HG03108 (cell line): ENCODE measurements around the gene TSPY8.
"Not testable (repeated sequence)": the region's sequence is repeated elsewhere in the genome, so short reads cannot be mapped to it uniquely, and the experiment has no call there.

Source experiments
- ATAC-seq: cut with Tn5 transposase; IDR thresholded peaks from one replicate; pipeline ENCODE4 v1.9.1; 2021; ENCODE audit warnings: moderate library complexity; ENCODE audit not compliant: unreplicated experiment

TSPY8 gene, protein sequence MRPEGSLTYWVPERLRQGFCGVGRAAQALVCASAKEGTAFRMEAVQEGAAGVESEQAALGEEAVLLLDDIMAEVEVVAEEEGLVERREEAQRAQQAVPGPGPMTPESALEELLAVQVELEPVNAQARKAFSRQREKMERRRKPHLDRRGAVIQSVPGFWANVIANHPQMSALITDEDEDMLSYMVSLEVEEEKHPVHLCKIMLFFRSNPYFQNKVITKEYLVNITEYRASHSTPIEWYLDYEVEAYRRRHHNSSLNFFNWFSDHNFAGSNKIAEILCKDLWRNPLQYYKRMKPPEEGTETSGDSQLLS

GRCh38 chrY:9357497-9357896, at the start of gene TSPY8:
TSPY8 (plus strand) TSS chrY:9357797; CDS start chrY:9357843, 46 bp downstream.
- ATAC-seq: not testable (repeated sequence)

DNA sequence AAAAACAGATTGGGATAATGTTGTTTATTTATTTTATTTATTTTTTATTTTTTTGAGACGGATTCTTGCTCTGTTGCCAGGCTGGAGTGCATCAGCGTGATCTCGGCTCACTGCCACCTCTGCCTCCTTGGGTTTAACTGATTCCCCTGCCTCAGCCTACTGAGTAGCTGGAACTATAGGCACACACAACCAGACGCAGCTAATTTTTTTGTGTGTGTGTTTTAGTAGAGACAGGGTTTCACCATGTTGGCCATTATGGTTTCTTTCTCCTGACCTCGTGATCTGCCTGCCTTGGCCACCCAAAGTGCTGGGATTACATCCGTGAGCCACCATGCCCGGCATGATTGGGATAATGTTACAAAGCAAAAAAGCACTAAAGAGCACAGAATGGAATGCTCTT, 36.6 kb upstream of the TSPY8 start:
- ATAC-seq: no peak

DNA sequence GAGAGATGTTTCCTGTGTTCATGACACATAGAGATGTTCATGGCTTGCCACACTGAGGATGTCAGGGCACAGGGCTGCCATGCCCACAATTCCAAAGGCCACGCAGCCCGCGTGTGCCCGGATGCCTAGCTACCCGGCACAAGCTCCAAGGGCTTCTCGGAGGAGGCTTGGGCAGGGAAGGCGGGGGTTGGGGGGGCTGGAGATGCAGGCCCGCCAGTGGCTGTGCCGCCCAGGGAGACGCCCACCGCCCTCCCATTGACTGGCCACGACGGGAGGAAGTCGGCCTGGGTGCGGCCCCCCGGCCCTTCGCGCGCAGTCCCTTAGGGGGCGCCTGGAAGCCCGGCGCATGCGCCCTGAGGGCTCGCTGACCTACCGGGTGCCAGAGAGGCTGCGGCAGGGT, 20.4 kb upstream of the TSPY8 start, which contains the start of gene TSPY4:
Gene TSPY4 (plus strand): TSS at position 301 of the 400 bp plus-strand sequence. CDS start 46 bp downstream, at position 347.
- ATAC-seq: not testable (repeated sequence)

DNA sequence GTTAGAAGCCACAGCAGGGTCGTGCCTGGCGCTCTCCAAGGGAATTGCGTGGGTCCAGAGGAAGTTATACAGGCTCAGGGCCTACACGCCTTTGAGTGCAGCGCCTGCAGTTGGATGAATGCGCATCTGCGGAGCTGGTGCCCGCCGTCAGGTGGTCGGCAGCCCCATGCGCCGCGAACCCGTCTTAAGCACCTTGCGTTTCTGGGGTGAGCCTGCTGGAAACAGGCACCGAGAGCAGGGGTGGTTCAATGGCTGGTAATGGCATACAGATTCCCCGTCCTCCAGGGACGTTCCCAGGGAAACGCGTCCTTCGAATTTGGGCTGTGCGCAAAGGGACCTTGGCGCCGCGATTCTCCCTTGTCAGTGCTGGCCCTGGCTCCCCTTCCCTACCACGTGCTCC, 38.9 kb downstream of the TSPY8 start:
- not testable (repeated sequence) for ATAC-seq

GRCh38 chrY:9398121-9398520, 40.5 kb downstream of the TSPY8 start, which contains the start of gene TSPY3:
TSPY3 (plus strand) TSS chrY:9398421; CDS start chrY:9398467, 46 bp downstream.
- not testable (repeated sequence) for ATAC-seq
